Activated CD8-positive, alpha-beta memory T cell treated with anti-CD3 and anti-CD28 coated beads for 4 hours (primary cell): ENCODE results near the gene RAD51B.
"Not testable (repeated sequence)": the region's sequence is repeated elsewhere in the genome, so short reads cannot be mapped to it uniquely, and the experiment has no call there.

Experiments
- DNase-seq, 2 donors: peaks; one replicate each; pipeline ENCODE4 v3.0.0-alpha.2; 2020; ENCODE audit warnings: low read depth in 2 of 2

The RAD51B gene

GRCh38 chr14:68111097-68111852, 291.7 kb downstream of the RAD51B start:
- no peak for DNase-seq

GRCh38 chr14:68111853-68112270, 292.3 kb downstream of the RAD51B start:
- no peak for DNase-seq

- no peak for DNase-seq
These were observed 292.9 kb downstream of the RAD51B start for GRCh38 chr14:68112442-68112841.

GRCh38 chr14:68113343-68113930, 293.9 kb downstream of the RAD51B start:
- DNase-seq: no peak

- DNase-seq: not testable (repeated sequence)
These were observed 296.4 kb downstream of the RAD51B start for GRCh38 chr14:68115952-68116351.

GRCh38 chr14:68122651-68123050, 303.1 kb downstream of the RAD51B start:
- no peak for DNase-seq

GRCh38 chr14:68124050-68124449, 304.5 kb downstream of the RAD51B start:
- no peak for DNase-seq

- no peak for DNase-seq
These were observed 305.6 kb downstream of the RAD51B start for GRCh38 chr14:68124979-68125731.

- no peak for DNase-seq
These were observed 307.6 kb downstream of the RAD51B start for GRCh38 chr14:68127166-68127565.

- DNase-seq: no peak
These were observed 312.3 kb downstream of the RAD51B start for GRCh38 chr14:68131907-68132306.

GRCh38 chr14:68132563-68133121, 313.1 kb downstream of the RAD51B start:
- no peak for DNase-seq

GRCh38 chr14:68133856-68134255, 314.3 kb downstream of the RAD51B start:
- DNase-seq: no peak

- no peak for DNase-seq
These were observed 315.4 kb downstream of the RAD51B start for GRCh38 chr14:68135028-68135427.

- no peak for DNase-seq
These were observed 316.0 kb downstream of the RAD51B start for GRCh38 chr14:68135566-68135965.

- DNase-seq: no peak
These were observed 318.4 kb downstream of the RAD51B start for GRCh38 chr14:68137704-68138619.

- no peak for DNase-seq
These were observed 320.0 kb downstream of the RAD51B start for GRCh38 chr14:68139431-68140075.

GRCh38 chr14:68140076-68140741, 320.6 kb downstream of the RAD51B start:
- no peak for DNase-seq

- DNase-seq: no peak
These were observed 321.2 kb downstream of the RAD51B start for GRCh38 chr14:68140806-68141205.

- no peak for DNase-seq
These were observed 321.9 kb downstream of the RAD51B start for GRCh38 chr14:68141281-68142088.
